NCI-H2196 (cell line): ENCODE measurements around the gene GABRA1.

Experiments
- DNase-seq: peaks from one replicate; lab custom pipeline; 2025; ENCODE audit not compliant: unreplicated experiment; lab: John Stamatoyannopoulos, UW

Gene GABRA1

DNA sequence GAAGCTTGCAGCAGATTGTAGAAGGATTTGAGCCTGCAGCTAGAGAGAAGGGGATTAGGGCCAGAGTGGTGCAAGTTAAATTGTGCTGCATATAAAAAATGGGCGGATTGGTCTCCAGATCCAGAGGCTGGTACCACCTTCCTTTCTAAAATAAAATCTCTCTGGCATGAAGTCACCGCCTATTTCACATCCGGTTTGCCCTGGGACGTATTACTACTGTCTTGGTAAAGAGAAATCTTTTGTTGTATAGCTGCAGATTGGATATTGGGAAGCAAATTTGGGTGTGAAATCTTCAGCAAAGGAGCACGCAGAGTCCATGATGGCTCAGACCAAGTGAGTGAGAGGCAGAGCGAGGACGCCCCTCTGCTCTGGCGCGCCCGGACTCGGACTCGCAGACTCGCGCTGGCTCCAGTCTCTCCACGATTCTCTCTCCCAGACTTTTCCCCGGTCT lies at the start of gene GABRA1:
GABRA1 (plus strand) TSS at position 180 of the 451 bp plus-strand sequence. CDS start 2,691 bp downstream, outside the sequence.
- DNase-seq = no peak

DNA sequence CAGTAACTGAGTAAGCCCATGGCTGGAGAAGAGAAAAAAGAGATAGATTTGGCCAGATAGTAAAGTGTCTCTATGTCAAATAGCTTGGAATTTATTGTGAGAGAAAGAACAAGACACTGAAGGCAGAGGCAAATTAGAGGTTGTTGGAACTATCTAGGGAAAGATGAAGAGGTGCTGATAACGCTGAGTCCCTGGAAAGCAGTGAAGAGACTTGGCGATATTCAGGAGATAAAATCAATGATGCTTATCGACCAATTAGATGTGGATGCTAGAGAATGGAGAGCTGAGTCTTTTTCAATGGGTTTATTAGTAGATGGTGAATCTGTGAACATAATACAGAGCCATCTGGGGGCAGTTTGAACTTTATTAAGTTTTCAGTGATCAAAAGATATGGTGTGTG lies 48.6 kb upstream of the GABRA1 start:
- DNase-seq = no peak

DNA sequence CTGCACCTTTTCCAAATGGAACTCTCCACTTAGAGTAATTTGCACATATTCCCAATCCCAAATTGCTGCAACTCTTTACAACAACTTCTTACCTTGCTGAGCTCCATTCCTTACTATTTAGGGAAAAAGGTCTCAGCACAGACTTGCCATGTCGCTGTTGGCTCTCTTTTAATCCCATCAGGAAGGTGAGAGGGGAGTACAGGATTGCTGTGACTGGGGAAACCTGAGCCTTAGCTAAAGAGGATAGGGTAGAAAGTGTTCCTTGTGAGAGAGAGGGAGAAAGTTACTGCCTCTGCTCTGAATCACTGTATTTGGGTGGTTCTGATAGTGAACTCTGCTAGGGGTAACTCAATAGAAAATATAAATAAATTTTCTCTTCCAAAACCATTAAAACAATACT lies 43.7 kb upstream of the GABRA1 start:
- DNase-seq = no peak

DNA sequence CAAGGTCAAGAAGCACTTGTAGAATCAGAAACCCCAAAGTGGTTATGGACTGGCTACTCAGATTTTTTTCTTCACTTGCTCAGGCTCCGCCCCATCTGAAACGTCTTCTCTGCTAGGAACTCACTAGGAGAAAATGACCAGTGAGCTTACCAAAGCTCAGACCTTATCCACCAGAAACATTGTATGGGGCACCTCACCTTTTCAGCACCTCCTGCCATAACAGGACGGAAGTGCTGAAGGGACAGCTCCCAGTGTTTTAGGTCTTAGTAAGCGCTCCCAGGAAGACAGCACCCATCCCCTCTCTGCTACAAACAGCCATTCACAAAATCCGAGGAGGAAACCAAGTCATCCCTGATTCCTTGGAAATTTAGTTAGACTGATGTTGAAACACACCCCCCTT lies 1.2 kb upstream of the GABRA1 start:
- DNase-seq = no peak

DNA sequence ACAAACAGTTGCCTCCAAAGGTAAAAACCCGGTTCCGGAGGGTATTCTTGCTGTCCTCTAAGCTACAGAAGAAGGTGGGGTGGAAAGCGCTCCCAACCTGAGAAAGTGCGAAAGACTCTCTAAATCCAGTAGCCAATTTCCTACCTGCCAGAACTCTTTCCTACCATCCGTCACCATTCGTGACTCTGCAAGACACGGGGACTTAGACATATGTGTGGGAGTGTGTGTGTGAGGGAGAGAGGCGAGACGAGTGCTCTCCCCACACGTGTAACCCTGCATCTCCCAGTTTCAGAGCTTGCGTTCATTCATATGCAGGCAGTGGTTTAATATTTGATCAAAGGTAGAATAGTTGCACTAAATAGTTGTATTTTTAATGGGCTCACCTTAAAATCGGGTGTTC lies 473 bp upstream of the GABRA1 start:
- DNase-seq = no peak

DNA sequence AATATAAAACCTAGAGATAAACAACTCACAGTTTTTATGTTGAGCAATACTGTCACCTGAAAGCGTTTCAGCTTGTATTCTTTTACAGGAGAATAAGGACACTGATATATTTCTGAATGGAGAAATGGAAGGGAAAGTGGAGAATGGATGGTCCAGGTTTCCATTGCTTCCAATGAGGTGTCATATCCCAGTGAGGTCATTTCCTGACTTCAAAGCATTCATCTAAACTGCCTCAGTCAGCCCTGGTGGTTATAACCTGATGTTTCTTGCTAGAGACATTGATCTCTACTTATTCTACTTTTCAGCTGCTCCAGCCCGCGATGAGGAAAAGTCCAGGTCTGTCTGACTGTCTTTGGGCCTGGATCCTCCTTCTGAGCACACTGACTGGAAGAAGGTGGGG lies 2.6 kb downstream of the GABRA1 start:
- no peak for DNase-seq

DNA sequence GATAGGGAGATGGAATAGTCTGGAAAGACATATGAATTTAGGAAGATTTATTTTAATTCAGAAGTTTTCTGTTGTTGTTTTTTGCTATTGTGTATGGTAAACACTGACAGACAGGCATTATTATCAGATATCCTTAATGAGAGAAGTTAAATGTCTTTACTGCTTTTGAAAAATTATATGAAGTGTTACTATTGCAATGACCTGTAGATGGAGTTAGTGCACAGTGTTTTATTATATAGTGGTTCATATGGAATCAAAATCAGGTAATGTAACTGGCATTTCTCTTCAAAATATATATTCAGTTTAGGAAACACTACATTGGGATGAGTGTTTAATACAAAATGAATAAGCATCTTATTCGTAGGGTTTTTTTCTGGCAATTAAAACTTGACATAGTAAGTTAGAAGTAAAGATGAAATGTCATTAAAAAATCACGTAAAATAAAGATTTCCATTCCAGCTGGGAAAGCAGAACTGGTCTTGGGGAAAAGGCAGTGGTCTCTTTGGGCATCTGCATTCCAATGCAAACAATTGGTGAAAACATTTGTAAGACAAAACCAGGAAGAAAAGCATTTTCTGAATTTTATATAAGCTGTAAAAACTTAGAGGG lies 3.9 kb downstream of the GABRA1 start:
- DNase-seq = no peak

DNA sequence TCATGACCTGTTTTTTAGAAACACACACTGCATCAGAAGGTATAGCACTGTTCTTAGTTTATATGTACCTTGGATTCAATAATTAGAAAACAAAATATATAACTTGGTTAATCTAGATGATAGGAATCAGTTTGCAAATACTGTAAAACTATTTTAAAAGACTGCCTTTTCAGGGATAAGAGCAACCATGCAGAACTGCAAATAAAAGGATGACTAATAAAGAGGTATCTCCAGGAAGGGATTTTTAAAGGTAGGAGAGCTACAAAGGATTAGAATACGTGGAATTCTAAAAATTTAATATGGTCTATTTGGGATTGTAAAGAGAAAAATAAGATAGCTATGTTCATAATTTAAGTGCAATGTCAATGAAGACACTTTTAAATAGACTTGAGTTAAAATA lies 9.4 kb downstream of the GABRA1 start:
- no peak for DNase-seq

DNA sequence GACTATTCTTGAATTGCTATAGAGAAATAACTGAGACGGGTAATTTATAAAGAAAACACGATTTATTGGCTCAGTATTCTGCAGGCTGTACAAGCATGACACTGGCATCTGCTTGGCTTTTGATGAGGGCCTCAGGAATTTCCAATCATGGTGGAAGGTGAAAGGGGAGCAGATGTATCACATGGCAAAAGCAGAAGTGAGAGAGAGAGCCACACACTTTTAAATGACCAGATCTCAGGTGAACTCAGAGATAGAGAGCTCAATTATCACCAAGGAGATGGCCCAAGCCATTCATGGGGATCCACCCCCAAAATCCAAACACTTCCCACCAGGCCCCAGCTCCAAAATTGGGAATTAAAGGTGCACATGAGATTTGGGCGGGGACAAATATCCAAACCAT lies 15.3 kb downstream of the GABRA1 start:
- no peak for DNase-seq

DNA sequence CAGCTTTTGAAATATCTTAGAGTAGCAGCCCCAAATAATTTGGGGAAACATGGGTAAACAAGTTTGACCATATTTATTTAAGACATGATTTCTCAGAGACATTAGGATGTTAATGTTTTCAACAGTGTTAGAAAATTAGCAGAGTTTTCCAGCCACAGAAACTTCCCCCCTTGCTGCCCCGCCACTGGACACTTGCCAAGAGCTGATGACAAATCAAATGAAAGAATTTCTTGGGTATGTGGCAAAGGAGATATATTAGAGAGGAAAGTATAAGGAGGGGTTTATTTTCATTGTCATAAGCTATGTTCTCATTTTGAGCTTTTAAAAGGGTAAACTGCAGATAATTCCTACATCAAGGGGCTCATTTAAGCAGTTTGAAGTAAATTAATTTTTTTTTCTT lies 15.9 kb downstream of the GABRA1 start:
- no peak for DNase-seq

DNA sequence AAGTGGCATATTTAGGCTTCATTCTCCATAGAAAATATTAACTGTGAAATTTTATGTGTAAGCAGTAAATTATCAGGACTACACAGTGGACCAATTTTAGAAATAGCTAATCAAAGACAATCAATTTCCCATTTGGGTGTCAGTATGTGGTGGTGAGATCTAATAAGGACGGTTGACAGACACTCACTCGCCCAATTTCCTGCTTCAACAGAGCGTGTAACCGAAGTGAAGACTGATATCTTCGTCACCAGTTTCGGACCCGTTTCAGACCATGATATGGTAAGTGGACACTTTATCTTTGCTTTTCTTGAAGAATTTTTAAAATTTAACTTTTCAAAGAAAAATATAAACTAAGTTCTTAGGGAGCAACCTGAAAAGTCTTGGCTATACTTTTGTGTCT lies 17.6 kb downstream of the GABRA1 start:
- DNase-seq = no peak

DNA sequence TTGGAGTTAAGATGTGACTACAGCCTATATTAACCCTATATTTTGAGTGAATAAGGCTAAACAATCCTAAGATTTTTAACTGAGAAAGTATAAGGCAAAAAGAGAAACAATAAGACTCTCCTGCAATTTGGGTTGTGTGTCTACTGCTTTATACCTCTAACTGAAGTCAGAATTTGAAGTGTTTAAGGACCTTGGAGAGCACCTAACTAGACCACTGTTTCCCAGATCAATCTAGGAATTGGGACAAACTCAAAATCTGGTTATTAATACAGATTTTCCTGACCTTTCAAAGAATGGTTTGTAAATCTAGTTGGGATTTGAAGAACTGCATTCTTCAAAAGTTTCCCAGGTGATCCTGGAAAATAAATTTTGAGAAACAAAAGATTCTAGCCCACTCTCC lies 42.1 kb downstream of the GABRA1 start:
- no peak for DNase-seq

DNA sequence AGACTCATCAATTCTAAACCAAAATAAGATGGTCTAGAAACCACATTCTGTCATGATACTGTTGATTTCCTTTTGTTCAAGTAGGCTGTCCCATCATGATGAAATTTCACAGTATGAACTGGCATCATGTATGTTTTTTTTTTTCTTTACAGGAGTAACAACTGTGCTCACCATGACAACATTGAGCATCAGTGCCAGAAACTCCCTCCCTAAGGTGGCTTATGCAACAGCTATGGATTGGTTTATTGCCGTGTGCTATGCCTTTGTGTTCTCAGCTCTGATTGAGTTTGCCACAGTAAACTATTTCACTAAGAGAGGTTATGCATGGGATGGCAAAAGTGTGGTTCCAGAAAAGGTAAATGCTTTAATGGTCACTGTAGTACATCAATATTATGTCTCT lies 47.6 kb downstream of the GABRA1 start:
- DNase-seq = no peak

DNA sequence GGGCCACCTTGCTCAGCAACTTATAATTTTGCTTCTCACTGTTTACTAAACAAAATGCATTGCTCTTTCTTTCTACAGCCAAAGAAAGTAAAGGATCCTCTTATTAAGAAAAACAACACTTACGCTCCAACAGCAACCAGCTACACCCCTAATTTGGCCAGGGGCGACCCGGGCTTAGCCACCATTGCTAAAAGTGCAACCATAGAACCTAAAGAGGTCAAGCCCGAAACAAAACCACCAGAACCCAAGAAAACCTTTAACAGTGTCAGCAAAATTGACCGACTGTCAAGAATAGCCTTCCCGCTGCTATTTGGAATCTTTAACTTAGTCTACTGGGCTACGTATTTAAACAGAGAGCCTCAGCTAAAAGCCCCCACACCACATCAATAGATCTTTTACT lies 49.1 kb downstream of the GABRA1 start:
- DNase-seq = no peak

DNA sequence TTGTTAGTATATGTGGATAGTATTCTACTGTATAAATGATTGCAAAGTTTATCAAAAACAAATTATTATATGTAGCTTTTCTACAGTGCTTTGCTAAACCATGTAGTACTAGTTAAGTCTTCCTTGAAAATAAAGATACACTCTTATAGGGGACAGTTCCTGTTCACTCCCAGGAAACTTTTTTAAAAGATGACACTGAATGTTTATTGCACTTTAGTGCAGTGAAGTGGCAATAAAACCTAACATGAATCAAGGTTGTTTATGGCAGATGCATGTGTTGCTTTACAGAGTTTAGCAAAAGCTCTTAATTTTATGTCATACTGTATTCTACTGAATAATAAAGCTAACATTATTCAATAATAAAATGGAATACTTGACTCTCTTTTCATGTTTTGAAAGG lies 51.7 kb downstream of the GABRA1 start:
- no peak for DNase-seq

DNA sequence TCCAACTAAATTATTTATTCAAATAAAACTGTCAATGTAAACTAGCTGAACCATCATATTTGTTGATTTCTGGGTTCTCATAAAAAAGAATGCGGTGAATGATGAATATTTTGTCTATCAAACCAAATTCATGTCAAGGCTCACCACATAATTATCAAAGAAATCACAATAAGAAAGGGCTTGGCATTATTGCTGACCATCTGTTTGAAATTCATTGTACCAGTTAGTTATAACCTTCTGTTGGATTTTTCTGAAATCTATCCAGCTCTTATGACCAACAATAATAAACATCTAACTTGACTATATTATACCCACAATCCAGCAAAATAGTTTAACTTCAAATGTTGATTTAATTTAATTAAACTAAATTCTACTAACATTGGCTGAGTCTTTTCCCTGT lies 53.1 kb downstream of the GABRA1 start:
- DNase-seq = no peak

DNA sequence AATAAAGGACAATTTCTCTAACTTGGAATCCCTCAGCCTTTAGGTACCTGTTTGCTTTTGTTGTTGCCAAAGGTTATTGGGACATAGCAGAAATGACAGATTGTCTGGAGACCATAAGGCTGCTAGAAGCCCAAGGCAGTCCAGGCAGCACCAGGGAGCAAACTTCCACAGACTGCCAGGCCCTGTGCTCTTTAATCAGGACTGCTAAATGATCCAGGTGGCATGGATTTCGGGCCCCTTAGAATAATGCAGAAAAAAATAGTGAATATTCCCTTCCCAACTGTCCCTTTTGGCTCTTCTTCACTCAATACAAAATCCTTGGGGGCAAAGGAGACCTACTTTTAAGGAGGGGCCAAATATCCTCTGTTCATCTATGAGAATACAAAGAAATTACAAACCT lies 73.9 kb downstream of the GABRA1 start:
- DNase-seq = no peak

DNA sequence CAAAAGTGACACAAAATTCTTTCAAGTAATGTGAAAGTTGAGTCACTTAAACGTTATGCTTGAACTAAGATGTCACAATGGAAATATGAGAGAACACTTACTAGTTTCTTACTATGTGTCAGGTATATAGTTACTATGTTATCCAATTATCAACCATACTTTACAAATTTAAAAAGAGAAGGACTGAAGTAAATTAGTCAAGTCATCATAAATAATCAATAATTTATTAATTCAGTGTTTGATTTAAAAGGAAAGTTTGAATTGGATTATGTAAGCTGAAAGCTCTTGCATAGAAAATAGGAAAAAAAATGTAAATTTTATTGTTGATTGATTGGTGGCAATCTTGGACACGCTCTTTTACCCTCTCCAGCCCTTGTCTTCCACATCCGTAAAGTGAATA lies 76.3 kb downstream of the GABRA1 start:
- no peak for DNase-seq

DNA sequence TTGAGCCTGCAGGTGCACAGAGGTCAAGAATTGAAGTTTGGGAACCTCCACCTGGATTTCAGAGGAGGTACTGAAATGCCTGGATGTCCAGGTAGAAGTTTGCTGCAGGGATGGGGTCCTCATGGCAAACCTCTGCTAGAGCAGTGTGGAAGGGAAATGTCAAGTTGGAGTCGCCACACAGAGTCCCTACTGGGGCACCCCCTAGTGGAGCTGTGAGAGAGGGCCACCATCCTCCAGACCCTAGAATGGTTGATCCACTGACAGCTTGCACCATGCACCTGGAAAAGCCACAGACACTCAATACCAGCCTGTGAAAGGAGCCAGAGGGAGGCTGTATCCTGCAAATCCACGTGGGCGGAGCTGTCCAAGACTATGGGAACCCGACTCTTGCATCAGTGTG lies 78.0 kb downstream of the GABRA1 start:
- no peak for DNase-seq

DNA sequence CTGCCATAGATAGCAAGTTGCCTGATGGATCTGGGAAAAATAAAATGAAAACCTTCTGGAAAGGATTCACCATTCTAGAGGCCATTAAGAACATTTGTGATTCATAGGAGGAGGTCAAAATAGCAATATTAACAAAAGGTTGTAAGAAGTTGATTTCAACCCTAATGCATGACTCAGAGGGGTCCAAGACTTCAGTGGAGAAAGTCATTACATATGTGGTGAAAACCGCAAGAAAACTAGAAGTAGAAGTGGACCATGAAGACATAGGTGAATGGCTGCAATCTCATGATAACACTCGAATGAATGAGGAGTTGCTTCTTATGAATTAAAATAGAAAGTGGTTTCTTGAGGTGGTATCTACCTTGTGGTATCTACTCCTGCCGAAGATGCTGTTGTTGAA lies 86.6 kb downstream of the GABRA1 start:
- DNase-seq = no peak

DNA sequence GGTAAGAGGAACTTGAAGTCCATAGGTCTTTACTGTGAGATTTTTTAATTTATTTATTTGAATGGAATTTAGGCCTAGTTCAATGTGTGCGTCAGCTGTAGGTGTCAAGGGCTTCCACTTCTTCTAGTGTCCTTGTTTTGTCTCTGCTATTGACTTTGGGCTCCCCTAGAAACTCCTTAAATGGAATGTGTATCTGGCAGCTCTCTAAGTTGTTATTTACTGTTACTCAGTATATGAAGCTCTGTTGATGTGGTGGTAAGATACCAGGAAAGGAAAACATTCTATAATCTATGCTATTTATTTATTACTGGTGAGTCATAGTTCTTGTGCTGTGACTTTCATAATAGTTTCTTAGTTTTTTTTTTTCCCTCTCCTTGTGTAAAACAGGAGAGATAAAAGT lies 97.1 kb downstream of the GABRA1 start:
- no peak for DNase-seq

DNA sequence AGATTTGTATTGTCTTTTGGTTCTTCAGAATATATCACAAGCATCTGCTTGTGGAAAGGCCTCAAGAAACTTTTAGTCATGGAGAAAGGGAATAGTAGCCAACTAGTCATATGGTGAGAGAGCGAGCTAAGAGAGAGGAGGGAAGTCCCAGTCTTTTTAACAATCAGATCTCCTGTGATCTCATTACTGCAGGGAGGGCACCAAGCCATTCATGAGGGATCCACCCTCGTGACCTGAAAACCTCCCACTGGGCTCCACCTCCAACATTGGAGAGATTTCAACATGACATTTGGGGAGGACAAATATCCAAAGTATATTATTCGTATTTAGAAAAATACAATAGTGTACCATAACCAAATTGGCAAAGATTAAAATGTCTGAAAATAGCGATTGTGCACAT lies 99.0 kb downstream of the GABRA1 start:
- DNase-seq = no peak
